GM19467 (cell line): Measurements from ENCODE around the gene ZBTB16.

Experiments
- ATAC-seq: cut with Tn5 transposase; IDR thresholded peaks from one replicate; pipeline ENCODE4 v1.9.1; 2021; ENCODE audit warnings: mild to moderate bottlenecking, moderate library complexity; ENCODE audit not compliant: unreplicated experiment

The ZBTB16 gene

GRCh38 chr11:114254571-114255146, 195.1 kb downstream of the ZBTB16 start:
- ATAC-seq, result no peak

GRCh38 chr11:114255289-114255688, 195.8 kb downstream of the ZBTB16 start:
- ATAC-seq, result no peak

- no peak for ATAC-seq
Observed at GRCh38 chr11:114256176-114256966, 196.9 kb downstream of the ZBTB16 start.

DNA sequence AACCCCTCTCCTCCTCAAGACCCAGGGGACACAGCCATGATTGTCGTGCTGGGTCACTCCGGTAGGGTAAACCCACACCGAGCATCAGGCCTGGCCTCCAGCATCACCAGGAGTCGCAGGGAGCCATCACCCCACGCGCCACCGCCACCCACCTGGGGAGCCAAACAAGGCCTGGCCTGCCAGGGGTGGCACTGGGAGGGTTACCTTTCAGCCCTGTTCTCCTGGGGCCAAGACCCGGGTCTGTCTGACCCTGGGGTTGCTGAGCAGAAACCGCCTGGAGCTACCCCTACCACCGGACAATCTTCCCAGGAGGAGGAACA, 197.4 kb downstream of the ZBTB16 start:
- no peak for ATAC-seq

DNA sequence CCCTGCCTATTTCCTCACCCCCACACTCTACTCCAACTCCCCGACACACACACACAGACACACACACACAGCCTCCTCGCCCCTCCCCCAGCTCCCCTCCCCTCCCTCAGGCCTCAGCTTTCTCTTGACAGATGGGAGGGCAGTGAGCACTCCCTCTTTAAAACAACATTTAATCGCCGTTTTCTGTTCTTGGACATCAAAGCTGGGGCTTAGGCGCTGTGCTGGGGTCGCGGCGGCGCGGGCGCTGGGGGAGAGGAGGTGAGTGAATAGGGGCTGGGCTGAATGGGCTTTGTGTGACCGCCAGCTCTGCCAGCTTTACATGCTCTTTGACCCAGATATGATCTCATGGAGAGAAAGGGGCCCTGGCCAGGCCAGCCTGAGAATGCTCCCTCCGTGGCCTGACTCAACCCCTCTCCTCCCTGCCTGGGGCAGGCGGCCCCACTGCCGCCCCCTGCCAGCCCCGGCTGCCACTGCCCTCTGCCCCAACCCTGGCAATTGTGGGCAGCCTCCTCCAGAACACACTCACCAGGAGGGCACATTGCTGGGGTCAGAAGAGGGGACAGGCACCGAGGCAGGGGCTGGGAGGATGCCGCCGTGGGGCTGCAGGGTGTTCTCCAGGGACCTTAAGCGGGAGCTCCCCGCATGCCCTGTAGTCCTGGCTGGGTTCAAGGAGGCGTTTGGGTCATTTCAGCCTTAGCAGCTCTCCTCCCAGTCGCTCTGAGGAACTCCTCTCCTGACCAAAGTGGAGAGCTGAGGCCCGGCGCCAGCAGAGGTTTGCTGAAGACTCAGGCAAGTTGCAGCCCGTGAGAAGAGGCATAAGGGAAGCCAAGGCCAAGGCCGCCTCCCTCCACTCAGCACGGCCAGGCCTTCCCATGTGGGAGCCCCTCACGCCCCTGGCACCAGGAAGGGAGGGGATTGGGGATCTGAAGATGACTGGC, 198.4 kb downstream of the ZBTB16 start:
- no peak for ATAC-seq

- no peak for ATAC-seq
Observed at GRCh38 chr11:114258696-114259095, 199.2 kb downstream of the ZBTB16 start.

DNA sequence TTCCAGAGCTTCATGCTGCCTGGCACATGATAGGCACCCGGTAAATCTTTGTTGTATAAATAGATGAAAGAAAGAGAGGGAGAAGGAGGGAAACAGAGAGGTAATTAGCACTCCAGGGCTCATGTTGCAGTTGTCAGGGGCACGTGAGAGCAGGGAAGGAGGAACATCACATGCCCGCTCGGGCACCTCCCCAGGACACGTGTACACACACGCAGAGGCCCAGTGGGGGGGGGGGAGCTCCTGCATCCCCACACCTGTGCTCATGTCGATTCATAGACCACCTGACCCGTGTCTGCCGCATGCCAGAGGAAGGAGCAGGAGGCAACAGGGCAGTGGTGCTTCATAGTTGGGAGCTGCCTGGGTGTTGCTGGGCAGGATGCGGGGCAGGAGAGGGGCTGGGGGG, 199.6 kb downstream of the ZBTB16 start:
- ATAC-seq, result no peak

- no peak for ATAC-seq
Observed at GRCh38 chr11:114259551-114259983, 200.1 kb downstream of the ZBTB16 start.

DNA sequence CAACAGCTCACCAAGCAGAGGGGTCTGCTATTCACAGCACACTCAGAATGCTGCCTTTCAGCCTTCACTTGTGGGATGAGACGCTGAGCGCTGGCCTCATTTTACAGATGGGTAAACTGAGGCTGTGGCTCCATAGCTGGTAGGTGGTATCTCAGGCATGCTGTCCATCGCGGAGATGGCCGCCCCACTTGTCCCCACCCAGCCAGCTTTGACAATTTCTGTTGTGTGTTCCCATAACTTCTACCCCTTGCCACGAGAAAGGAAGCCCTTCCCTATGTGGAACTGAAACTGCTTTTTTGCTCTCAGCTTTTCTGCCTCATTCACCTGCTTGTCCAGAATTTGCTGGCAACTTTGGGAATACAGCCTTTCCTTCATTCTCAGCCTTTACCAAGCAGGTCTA, 200.6 kb downstream of the ZBTB16 start:
- no peak for ATAC-seq

GRCh38 chr11:114260483-114260882, 201.0 kb downstream of the ZBTB16 start:
- ATAC-seq, result no peak

GRCh38 chr11:114261791-114262190, 202.3 kb downstream of the ZBTB16 start:
- ATAC-seq, result no peak

GRCh38 chr11:114262681-114263512, 203.4 kb downstream of the ZBTB16 start:
- no peak for ATAC-seq

GRCh38 chr11:114263513-114264170, 204.1 kb downstream of the ZBTB16 start:
- ATAC-seq, result no peak

DNA sequence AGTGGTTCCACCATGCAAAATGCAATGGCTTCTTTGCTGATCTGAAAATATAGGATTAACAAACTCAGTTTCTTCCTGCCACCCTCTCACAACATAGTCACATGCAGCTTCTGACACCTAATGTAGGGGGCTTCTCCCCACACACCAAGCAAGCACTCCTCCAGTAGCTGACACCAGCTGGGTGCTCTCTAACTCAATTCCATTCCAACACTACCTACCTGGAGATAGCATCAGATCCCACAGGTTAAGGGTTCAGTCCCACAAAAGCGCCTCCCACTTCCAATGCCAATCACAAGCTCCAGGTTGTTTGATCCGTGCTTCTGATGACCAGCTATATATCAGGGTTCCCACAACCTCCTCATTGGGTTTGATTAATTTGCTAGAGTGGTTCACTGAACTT, 204.9 kb downstream of the ZBTB16 start:
- no peak for ATAC-seq

GRCh38 chr11:114265122-114265878, 205.8 kb downstream of the ZBTB16 start:
- ATAC-seq, result no peak

DNA sequence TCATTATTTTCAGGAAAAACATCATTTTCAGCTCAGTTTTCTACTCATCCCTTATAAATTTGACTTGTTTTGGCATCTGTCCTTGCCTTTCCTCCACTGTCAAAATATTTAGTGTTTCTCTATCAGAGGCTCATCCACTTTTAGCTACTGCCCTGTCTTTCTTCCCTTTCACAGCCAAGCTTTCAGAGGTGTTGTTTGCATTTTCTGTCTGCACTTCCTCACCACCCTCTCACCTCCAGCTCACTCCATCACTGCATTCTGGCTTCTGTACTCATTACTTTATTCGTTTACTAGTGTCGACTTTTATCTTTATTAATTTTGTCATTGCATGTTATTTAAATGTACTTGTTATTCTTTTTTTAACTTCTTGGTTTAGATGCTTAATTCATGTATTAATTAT, 210.0 kb downstream of the ZBTB16 start:
- no peak for ATAC-seq

DNA sequence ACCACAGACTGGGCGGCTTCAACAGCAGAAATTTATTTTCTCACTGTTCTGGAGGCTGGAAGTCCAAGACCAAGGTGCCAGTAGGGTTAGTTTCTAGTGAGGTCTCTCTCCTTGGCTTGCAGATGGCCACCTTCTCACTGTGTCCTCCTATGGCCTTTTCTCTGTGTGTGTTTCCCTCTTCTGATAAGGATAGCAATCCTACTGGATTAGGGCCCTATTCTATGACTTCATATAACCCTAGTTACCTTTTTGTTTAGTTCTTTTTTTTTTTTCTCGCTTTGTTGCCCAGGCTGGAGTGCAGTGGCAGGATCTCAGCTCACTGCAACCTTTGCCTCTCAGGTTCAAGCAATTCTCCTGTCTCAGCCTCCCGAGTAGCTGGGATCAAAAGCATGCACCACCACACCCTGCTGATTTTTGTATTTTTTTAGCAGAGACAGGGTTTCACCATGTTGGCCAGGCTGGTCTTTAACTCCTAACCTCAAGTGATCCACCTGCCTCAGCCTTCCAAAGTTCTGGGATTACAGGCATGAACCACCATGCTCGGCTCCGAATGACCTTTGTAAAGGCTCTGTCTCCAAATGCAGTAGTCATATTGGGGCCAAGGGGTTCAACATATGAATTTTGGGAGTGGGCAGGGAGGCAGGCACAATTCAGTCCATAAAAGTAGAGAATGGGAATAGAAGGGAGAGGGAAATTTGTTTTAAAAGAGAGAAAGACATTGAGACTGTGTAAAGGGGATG, 211.2 kb downstream of the ZBTB16 start:
- no peak for ATAC-seq

DNA sequence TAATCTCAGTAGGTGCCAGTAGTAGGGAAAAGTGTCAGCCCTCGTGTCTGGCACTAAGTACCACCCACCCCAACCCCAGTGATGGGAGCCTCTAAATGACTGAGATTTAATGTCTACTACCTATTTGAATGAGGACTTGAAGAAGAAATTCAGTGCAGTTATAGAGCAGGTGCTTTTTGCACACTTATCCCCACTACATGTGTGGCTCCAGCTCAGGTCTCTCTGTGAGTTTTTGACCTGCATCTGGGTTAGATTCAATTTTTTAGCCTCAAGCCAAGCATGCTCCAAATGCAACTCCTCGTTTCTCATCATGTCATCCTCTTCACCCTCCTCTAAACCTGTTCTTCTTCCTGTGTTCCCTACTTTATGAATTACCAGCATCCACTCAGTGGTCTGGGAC, 211.8 kb downstream of the ZBTB16 start:
- no peak for ATAC-seq

GRCh38 chr11:114272311-114272710, 212.8 kb downstream of the ZBTB16 start:
- ATAC-seq, result no peak
